ENCODE results near the gene ZNF664.

The ZNF664 gene

DNA sequence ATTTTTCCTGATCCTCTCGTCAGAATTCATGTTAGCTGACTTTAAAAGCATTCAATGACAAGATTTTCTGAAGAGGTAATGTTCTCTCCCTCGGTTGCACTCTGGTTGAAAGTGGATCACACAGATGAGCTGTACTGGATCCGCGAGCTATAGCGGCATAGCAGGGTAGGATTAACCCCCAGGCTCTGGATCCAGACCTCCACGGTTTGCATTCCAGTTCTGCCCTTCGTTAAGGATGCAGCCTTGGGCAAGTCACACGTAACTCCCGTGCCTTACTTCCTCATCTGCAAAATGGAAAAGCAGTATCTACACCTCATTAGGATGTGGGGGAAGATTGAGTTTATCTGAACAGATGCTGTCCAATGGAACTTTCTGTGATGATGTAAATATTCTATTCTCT lies 14.1 kb upstream of the ZNF664 start:
- no peak for DNase-seq (ENCODE audit: low read depth)

DNA sequence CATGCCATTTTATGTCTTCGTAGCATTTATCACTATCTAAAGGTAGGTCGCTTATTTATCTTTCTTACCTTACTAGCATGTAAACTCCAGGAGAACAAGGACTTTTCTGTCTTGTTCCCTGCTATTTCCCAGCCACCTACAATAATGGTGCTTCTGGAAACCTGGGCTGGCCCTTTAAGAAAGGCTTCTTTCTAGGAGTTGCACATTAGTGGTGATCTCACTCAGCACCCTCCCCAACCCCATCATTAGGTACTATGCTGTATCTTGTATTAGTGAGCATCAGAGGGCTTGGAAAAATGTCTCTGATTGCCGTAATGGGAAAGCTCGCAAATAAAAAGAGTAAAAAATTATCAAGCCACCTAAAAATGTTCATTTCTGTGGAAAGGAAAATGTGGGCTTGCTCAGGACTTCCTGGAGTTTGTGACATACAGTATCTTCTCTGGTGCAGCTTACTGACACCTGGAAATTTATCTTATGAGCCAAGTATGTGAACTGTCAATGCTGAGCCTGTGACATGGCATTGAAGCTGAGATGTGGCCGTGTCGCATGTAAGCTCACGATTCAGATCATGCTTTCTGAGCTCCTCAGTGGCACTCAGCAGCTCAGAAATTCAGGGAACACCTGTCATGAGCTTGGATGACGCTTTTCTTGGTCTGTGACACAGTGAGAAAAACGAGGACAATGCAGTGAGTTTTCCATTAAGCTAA lies 12.8 kb upstream of the ZNF664 start:
- no peak for DNase-seq (ENCODE audit: low read depth)

DNA sequence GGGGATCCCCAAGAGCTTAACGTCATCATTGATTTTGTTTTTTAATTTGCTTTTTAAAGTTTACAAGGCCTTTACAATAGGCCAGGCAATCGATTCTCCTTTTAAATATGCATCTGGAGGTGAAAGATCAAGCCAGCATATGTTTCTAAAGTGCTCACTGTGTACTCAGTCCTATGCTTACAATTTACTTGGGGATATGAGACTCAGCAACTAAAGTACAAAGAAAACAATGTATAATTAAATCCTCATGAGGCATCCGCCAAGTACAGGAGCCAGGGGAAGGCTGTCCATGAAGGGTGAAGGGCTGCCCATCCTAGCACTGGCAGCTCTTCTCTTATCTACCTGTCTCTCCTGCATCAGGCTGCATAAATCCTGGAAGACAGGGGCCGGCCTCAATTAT lies 12.2 kb upstream of the ZNF664 start:
- no peak for DNase-seq (ENCODE audit: low read depth)

DNA sequence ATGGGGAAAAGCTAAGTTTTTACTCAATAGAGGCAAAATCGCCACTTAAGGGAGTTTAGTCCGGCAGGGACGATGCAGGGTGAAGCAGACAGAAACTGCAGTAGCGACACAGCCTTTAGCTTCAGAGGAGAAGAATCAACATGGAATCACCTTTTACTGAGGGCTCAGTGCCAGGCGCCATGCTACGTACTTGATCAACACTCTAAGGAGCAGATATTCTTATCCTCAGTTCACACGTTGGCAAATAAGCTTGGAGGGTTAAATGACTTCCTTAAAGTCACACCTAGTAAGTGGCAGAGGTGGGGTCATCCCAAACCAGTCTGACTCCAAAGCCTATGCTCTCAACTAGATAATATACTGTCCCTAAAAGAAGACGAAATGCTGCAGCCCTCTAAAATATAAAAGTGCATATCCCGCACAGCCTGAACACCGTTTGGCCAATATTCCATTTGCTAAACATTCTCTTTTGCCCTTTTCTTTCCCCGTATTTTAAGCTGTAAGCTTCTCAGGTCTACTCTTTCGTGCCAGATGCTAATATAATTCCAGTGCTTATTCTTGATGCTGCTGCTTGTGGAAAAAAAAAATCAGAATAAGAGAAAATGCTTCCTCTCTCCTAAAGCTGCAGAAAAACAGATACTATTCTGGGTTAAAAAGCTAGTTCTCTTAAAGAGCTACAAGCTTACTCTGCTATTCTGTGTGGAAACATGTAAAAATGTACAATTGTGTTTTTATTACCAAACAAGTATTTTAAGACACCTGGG lies 11.2 kb upstream of the ZNF664 start:
- no peak for DNase-seq (ENCODE audit: low read depth)

DNA sequence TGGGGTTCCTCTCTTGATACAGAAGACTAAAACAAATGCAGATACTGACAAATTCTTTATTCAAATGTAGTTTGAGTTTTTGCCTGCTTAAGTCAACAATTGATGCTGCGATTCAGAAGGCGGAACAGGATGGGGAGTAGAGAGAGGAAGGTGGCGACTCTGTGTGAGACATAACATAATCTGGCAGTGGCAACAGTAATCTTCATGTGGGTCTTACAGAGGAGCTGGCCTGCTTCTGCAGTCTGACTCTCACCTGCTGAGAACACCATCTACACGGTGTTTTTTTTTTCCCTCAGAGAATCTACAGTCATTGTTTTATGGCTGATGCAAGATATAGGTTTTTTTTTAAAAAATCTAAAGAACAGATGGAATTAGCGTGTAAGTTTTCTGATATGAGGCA lies 10.5 kb upstream of the ZNF664 start:
- no peak for DNase-seq (ENCODE audit: low read depth)

DNA sequence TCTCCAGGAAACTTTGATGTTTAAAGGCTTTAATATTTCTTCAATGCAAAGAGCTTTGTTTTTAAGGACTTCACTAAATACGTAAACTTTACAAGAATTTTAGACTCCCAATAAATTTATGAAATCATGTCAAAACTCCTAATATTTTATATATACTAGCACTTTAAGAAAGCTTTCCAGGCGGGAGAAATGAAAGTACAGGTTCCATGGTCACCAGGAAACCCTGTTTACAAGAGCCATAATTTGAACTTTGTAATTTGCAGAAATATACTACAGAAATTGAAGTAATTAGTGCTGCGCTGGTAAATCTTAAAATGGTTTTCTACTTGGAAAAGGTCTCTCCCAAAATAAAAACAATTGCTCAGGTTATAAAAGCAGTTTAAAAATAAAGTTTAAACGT lies 9.2 kb upstream of the ZNF664 start:
- no peak for DNase-seq (ENCODE audit: low read depth)

DNA sequence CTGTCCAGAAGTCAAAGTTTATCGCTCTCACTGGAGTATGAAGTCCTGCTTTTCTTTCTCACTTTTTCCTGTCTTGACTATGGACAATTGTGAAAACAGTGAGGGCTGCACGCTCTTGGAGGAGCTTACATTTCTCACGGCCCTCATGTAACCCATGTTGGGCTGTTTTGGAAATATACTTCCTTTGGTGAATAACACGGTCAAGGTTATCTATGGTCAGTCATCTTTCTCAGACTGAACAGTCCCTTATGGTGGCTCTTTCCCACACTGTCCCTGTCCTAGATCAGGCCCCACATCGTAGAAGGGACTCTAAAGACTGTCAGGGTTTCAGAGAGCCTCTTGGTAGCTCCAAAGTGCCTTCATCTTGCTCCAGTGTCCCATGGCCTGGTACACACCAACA lies 7.6 kb upstream of the ZNF664 start:
- no peak for DNase-seq (ENCODE audit: low read depth)

DNA sequence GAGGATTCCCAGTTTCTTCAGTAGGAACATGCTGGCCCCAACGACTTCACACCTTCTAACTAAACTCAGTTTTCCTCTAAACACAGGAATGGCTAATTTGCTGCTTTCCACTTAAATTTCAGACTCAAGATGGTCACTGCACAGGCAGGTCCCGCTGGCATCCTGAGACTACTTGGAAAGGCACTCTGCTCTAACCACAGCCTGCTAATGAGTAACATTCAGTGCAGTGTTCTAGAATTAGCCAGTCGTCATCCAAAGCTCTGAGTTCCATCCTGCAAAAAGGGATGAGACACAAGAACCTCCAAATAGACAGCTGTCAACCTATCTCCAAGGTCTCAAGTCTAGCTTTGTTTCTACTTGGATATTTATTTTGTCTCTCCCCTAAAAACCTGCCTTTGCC lies 6.4 kb upstream of the ZNF664 start:
- no peak for DNase-seq (ENCODE audit: low read depth)

DNA sequence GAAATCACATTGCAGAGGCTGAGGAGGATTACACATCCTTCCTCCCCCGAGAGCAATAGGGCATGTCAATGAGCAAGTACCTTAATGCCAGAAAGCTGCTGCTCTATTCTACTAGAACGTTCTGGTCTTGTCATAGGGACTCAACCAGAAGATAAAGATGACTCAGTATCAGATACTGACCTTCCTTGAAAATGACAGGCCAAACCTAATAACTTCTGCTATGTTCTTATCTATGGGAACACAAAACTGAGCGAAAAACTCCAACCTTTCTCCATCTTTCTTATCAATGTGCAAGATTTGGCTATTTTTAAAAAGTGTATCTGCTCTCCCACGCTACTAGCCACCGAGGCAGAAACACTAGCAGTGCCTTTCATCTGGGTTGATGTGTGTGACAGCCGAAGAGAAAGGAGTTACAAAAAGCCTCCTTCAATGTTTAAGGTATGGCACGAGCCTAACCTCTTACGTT lies 5.9 kb upstream of the ZNF664 start:
- no peak for DNase-seq (ENCODE audit: low read depth)

DNA sequence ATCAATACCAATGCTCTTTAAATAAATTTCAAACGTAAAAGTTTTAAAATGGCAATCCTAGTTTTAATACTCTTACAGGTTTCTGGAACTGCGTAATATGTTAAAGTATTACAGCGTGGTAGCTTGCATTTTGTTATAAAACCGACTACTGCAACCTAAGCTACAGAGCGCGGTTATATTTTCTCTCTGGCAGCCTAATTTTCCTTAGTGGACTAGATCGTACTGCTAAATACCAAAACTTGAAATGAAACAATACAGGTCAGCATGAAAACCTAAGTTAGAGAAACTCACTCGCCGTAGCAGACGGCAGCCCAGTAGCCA lies 1.6 kb upstream of the ZNF664 start:
- no peak for DNase-seq (ENCODE audit: low read depth)

DNA sequence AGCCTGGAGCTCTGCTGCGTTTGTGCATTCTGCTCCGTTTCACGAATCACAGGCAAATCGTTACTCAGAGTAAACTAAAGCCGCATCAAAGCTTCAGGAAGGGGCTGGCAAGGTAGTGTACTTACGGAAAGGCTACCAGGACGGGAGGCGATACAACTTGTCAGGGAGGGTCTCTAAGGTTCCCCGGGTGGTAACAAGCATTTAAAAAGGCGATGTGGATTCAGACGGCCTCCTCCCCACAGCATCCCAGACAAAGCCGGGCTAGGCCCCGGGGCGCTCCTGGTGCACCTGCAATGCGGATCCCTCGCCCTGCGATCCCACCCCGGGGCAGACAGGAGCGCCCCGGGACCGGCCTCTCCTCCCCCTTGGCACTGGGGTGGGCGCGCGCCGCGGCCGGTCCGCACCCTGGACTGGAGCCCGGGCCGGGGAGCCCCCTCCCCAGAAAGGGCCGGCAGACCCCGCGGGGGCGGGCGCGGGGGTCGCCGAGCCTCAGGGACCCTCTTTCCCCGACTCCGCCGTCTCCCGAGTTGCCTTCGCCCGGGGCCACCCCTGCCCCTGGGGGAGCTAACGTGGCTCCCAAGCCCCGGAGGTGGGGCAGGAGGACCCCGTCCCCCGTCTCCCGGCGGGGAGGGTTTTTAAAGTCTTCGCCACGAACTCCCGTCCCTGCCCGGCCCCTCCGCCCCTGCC lies 1.1 kb upstream of the ZNF664 start:
- no peak for DNase-seq (ENCODE audit: low read depth)

DNA sequence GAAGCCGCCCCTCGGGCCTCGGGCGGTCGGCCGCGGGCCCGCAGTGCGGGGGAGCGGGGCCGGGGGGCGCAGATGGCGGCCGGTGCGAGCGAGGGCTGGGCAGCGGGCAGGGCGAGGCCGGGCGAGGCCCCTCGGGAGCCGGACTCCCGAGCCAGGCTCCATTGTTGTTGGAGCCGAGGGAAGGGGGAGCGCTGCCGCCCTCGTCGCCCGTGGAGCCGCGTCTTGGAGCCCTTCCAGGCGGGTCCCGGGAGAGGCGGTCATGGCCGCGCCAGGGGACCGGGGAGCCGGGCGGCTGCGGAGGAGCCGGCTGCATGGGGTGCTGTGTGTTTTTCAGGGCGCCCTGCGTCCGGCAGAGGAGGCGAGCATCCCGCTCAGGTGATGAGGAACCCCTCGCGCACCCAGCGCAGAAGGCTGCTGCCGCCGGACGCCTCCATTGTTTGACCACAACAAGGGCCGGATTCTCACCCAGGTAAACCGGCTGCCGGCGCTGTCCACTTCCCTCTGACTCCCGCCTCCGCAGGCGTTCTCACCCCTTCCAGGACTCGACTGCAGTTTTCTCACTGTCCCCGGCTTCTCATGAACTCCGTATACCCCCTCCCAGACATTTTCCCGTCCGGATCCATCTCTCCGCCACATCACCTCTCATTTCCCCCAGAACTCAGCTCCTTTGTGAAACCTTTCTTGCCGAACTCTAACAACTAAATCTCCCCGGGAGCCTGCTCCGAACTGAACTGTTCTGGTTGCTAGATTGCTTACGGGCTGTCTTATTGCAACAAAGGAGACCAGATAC lies 732 bp downstream of the ZNF664 start:
- no peak for DNase-seq (ENCODE audit: low read depth)

DNA sequence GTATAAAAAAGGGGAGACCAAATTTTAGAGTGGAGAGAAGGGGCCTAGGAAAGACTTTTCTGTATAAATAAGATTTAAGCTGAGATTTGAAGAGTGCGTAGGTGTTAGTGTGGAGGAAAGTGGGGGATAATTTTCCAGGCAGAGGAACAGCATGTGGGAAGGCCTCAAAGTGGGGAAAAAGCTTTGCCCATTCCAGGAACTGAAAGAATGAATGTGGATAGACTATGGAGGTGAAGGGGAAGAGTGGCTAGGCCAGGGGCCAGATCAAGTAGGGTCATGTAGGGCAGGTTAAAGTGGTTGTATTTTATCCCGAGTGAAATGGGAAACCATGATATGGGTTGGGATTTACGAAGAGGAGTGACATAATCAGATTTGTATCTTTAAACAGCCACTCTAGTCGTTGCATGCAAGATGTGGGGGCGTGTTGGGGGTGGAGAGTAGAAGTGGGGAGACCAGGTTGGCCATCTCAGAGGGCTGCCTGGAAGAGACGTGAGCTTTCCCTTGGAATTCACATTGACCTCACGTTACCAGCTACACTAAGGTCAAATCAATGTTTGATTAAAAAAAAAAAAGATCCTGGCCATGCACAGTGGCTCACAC lies 3.3 kb downstream of the ZNF664 start:
- no peak for DNase-seq (ENCODE audit: low read depth)

DNA sequence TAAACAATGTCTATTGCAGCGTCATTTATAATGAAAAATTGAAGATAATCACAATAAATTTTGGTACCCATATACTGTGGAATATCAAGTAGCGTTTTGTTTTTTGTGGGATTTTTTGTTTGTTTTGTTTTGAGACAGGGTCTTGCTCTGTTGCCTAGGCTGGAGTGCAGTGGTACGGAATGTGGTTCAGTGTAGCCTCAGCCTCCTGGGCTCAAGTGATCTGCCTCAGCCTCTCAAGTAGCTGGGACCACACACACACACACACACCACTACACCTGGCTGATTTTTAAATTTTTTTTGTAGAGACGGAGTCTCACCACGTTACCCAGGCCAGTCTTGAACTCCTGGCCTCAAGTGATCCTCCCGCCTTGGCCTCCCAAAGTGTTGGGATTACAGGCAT lies 6.6 kb downstream of the ZNF664 start:
- no peak for DNase-seq (ENCODE audit: low read depth)

DNA sequence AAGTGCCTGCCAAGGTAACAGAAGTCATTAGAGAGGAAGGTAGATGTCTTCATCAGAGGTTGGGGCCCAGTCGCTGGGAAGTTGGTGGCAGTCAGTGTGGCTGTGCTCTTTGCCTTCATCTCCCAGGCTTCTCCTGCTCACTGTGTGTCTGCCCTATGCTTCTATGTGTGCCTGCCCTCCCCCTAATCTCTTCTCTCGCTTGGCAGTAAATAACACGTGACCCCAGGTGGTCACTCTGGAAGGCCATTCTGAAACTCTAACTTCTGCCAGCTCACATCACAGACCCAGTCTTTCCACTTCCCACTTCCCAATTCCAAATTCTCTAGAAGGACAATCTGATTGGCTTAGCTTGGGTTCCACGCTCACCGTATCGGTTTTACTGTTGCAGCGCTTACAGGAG lies 9.3 kb downstream of the ZNF664 start:
- no peak for DNase-seq (ENCODE audit: low read depth)

DNA sequence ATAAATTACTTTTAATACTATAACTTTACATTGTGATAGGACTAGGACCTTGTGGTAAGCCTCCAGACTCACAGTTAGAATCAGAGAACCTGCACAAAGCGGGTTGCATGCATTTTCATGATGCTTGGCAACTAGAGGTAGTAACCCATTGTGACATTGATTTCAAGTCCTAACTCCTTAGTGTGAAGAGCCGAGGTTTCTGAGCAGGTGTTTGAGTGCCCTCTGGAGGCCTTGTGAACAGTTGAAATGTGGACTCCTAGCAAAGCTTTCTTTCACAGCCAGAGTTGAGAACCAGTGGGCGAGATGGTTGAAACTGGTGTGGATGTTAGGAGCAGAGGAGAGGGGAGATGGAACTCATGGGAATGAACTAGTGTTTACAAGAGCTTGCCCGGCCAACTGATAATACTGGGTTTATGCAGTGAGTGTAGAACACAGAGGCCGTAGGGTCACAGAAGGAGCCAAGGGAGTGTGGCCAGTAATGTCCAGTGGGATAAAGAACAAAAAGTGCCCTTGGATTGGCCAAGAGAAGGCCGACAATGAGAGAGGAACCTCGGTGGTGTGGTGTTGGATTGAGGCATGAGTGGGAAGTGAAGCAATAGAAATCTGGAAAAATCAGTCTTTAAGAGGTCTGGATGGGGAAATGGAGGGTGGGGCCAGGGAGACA lies 10.9 kb downstream of the ZNF664 start:
- DNase-seq (ENCODE audit: low read depth) = no peak

DNA sequence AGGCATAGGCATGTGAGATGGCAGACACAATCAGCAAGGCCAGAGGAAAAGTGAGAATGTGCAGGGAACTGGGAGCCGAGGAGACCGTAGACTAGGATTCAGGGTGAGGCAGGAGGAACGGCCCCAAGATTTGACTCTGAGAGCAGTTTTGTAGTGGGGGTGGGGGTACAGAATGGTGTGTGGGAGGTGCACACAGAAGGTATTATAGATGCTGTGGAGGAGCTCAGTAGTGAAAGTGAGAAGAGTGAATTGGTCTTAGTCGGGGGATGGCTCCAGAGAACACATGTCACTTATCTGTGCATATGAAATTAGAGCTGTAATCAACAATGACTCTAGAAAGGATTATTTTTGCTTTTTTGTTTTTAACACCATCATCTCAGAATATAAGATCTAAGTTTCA lies 11.9 kb downstream of the ZNF664 start:
- DNase-seq (ENCODE audit: low read depth) = no peak

DNA sequence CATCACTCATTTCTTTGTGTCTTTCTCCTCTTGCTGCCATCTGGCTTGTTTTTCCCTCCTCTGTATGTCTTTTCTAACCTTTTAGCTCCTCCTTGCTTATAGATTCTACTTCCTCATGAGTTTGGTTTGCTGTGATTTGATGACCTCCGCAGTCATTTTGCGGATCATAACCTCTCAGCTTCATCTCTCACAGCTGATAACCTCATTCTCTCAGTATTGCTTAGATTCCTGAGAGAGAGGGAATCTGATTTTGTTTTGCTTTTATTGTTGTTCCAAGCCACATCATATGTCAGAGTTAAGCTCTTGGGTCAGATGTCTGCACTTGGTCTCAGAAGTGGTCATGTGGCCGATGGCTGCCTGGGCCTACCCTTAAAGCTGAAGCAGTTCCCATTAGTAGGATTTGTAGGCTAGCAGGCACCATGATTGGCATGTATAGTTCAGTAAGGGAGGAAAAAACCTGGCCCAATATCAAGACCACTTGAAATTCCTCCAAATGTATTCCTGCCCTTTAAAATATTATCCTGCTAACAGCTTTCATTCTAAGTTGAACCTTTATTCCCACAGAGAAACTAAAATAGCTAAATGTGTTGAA lies 13.5 kb downstream of the ZNF664 start:
- no peak for DNase-seq (ENCODE audit: low read depth)

DNA sequence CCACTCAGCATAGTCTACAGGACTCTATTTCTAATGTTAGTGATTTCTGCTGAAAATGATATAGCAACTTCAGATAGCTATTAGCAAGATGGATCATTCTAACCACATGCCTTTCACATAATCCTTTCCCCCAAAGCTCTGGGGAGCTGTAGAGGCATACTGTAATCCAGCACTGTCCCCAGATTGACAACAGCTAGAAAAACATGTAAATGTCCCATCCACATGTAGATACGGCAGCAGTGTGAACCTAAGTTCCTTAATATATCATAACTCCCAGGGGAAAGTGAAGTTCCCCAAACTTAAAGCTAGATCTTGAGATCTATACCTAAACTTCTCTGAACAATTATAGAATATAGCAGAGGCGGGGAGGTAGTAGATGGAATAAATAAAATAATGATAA lies 14.0 kb downstream of the ZNF664 start:
- DNase-seq (ENCODE audit: low read depth) = no peak

DNA sequence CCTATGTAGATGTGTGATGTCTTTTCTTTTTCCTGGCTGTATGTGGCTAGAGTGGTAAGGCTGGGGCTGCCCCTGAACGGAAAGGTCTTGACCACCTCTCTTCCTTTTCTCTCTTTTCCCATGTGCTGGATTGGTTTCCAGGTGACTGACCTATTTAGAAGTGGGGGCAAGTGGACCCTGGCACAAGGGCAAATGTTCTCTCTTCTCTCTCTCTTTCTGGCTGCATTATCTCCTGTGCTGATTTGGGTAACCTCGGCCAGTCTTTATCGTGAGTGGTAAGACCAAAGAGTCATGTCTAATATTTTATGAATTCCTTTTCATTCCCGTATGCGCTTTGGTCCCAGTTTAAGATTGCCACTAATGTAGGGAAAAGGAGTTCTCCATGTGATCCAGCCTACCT lies 16.2 kb downstream of the ZNF664 start:
- no peak for DNase-seq (ENCODE audit: low read depth)

DNA sequence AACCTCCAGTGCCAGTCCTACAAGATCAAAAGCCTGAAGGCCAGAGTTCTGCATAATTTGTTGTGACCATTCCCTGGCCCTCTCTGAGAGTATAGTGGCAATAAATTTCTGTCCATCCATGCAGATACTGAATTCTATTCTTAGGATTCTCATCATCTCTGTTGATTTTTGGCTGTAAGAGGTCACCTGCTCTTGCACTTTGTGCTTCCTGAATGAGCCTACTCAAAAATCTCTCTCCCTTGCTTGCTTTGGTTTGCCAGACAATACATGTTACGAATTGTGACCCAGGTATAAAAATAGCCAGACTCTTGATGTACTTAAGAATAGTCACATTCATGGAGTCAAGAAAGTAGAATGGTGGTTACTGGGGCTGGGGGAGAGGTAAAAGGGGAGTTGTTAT lies 16.7 kb downstream of the ZNF664 start:
- no peak for DNase-seq (ENCODE audit: low read depth)

All from HS-5 (cell line).